ENCODE results near the gene TADA2A.

GRCh38 chr17:37465069-37465616 lies 58.5 kb downstream of the TADA2A start:
- TF ChIP-seq IKZF3 (tag by site-specific recombination; IDR thresholded peaks at IDR 0.05) (no peak), CTCF (tag by site-specific recombination; IDR thresholded peaks at IDR 0.05) (no peak), ZSCAN30 (tag by site-specific recombination; IDR thresholded peaks at IDR 0.05) (no peak)

Measured in HEK293 (cell line).